ENCODE results near the gene CTSL.
"Not testable (repeated sequence)": the region's sequence is repeated elsewhere in the genome, so short reads cannot be mapped to it uniquely, and the experiment has no call there.

The CTSL gene

GRCh38 chr9:87725356-87725899, 491 bp upstream of the CTSL start:
- DNase-seq = no peak

GRCh38 chr9:87729246-87729645, 3.3 kb downstream of the CTSL start:
- no peak for DNase-seq

- DNase-seq = no peak
These were observed 5.4 kb downstream of the CTSL start for GRCh38 chr9:87731321-87731720.

- no peak for DNase-seq
These were observed 6.4 kb downstream of the CTSL start for GRCh38 chr9:87732344-87732743.

GRCh38 chr9:87732756-87733155, 6.8 kb downstream of the CTSL start:
- no peak for DNase-seq

- DNase-seq = no peak
These were observed 7.5 kb downstream of the CTSL start for GRCh38 chr9:87733273-87734052.

GRCh38 chr9:87734106-87734505, 8.2 kb downstream of the CTSL start:
- DNase-seq = no peak

- no peak for DNase-seq
These were observed 13.6 kb downstream of the CTSL start for GRCh38 chr9:87739546-87739945.

GRCh38 chr9:87740209-87740608, 14.3 kb downstream of the CTSL start:
- DNase-seq = no peak

- no peak for DNase-seq
These were observed 15.4 kb downstream of the CTSL start for GRCh38 chr9:87741326-87741725.

GRCh38 chr9:87741891-87742290, 16.0 kb downstream of the CTSL start:
- no peak for DNase-seq

GRCh38 chr9:87742813-87743428, 17.0 kb downstream of the CTSL start:
- no peak for DNase-seq

GRCh38 chr9:87744247-87744646, 18.3 kb downstream of the CTSL start:
- not testable (repeated sequence) for DNase-seq

GRCh38 chr9:87746186-87746585, 20.3 kb downstream of the CTSL start:
- no peak for DNase-seq

GRCh38 chr9:87748881-87749280, 23.0 kb downstream of the CTSL start:
- DNase-seq = no peak

GRCh38 chr9:87749335-87750035, 23.6 kb downstream of the CTSL start:
- no peak for DNase-seq

GRCh38 chr9:87750726-87751125, 24.8 kb downstream of the CTSL start:
- no peak for DNase-seq

GRCh38 chr9:87751423-87751822, 25.5 kb downstream of the CTSL start:
- DNase-seq = no peak

GRCh38 chr9:87751868-87752267, 25.9 kb downstream of the CTSL start:
- DNase-seq = no peak

GRCh38 chr9:87753313-87753712, 27.4 kb downstream of the CTSL start:
- DNase-seq = no peak

GRCh38 chr9:87758330-87758729, 32.4 kb downstream of the CTSL start:
- not testable (repeated sequence) for DNase-seq

GRCh38 chr9:87759980-87760379, 34.1 kb downstream of the CTSL start:
- not testable (repeated sequence) for DNase-seq

- no peak for DNase-seq
These were observed 34.6 kb downstream of the CTSL start for GRCh38 chr9:87760529-87760928.

GRCh38 chr9:87763286-87763685, 37.4 kb downstream of the CTSL start:
- no peak for DNase-seq

Measured in activated naive CD4-positive, alpha-beta T cell (primary cell).